AG08396 (cell line): ENCODE data around the gene TIPIN.
A peak's percentile ranks its signal among the peaks of the same experiment; 100 is the strongest.
"Not testable (repeated sequence)": the region's sequence is repeated elsewhere in the genome, so short reads cannot be mapped to it uniquely, and the experiment has no call there.

Source experiments
- DNase-seq: peaks from one replicate; pipeline ENCODE4 v3.0.0; 2012; ENCODE audit warnings: low spot score, mixed read lengths

TIPIN gene

DNA sequence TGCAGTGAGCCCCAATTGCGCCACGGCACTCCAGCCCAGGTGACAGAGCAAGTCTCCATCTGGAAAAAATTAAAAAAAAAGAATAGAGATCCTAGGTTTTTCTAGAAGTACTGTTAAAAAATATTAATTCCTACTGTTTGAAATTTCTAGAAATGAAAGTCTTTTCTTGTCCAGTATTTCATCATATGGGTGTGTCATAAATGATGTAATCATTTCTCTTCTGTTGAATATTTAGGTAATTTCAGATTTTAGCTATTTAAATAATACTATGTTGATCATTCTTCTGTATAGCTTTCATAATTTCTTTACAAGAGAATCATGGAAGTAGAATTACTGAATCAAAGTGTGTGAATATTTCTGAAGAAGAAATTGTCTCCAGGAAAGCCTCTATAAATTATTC, 24.9 kb upstream of the TIPIN start:
- not testable (repeated sequence) for DNase-seq

DNA sequence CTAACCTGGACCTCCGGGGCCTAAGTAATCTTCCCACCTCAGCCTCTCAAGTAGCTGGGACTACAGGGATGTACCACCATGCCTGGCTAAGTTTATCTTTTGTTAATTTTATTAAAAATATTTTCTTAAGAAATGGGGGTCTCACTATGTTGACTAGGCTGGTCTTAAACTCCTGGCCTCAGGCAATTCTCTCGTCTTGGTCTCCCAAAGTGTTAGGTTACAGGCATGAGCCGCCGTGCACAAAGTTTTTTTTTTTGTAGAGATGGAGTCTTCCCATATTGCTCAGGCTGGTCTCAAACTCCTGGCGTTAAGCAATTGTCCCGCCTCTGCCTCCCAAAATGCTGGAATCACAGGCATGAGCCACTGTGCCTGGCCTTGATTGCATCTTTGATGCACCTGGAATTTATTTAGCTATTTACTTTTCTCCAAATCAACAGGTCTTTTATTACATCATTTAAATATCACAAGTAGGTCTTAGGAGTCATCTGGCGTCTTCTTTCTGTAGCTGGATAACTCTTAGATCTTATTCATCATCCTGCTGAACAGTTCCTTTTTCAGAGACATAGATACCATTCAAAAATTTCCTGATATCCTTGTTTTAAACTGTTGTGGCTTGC, 22.4 kb upstream of the TIPIN start:
- no peak for DNase-seq

GRCh38 chr15:66374179-66374578, 17.7 kb upstream of the TIPIN start:
- no peak for DNase-seq

- peak; percentile 23 for DNase-seq
Measured at GRCh38 chr15:66369773-66370651, 13.5 kb upstream of the TIPIN start.

DNA sequence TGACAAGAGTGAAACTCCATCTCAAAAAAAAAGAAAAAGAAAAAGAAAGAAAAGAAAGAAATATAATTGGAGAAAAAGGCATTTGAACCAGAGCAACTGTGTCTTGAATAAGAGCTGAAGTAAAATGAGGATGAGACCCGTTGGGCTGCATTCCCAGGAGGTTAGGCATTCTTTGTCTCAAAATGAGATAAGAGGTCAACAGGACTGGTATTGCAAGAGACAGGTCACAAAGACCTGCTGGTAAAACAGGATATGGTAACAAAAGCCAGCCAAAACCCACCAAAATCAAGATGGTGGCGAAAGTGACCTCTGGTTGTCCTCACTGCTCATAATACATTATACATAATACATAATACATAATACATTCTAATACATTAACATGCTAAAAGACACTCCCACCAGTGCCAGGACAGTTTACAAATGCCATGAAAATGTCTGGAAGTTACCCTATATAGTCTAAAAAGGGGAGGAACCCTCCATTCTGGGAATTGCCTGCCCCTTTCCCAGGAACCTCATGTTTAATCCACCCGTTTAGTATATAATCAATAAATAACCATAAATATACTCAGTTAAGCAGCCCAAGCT, 8.6 kb upstream of the TIPIN start:
- DNase-seq, result no peak

- no peak for DNase-seq
Measured at GRCh38 chr15:66362776-66363175, 6.3 kb upstream of the TIPIN start.

DNA sequence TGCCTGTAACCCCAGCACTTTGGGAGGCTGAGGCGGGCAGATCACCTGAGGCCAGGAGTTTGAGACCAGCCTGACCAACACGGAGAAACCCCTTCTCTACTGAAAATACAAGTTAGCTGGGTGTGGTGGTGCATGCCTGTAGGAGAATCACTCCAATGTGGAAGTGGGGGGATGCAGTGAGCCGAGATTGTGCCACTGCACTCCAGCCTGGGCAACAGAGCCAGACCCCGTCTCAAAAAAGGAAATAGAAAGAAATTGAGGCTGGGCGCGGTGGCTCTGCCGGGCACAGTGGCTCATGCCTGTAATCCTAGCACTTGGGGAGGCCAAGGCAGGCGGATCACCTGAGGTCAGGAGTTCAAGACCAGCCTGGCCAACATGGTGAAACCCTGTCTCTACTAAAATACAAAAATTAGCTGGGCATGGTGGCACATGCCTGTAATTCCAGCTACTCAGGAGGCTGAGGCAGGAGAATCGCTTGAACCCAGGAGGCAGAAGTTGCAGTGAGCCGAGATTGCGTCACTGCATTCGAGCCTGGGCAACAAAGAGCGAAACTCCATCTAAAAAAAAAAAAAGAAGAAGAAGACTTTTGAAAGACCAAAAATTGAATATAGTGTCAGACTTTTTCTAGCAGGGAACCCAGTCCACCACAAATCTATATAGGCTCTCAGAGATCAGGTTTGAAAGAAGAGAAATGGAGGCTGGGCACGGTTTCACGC, 5.4 kb upstream of the TIPIN start:
- not testable (repeated sequence) for DNase-seq

DNA sequence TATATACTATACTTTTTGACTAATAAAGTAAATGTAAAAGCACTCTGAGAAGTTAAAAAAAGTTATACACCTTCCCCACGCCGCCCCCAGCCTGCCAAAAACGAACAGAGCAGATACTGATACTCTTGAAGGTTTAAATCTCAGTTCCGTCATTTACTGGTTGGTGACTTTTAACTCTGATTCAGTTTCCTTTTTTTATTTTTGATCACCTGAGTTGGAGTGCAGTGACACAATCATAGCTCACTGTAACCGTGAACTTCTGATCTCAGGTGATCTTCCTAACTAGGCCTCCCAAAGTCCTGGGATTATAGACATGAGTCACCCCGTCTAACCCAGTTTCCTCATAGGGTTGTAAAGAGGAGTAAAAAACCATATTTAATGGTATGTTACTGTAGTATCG, 3.3 kb upstream of the TIPIN start:
- DNase-seq, result no peak

DNA sequence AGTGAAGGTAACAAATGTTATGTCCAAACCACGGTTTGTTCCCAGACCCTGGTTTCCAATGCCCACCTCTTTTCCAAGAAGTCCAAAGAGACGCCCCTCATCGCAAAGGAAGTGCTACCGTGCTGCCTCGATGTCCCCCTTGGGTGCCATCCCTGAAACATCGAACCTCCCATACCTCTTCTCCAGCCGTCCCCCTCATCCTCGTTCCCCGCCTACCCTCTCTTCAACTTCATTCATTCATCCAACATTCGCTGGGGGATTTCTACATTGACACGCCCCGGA, 467 bp downstream of the TIPIN start:
- no peak for DNase-seq

- not testable (repeated sequence) for DNase-seq
Measured at GRCh38 chr15:66348530-66348929, 8.0 kb downstream of the TIPIN start.

GRCh38 chr15:66328771-66329170, 27.7 kb downstream of the TIPIN start:
- no peak for DNase-seq

- DNase-seq, result no peak
Measured at GRCh38 chr15:66327736-66328135, 28.7 kb downstream of the TIPIN start.

DNA sequence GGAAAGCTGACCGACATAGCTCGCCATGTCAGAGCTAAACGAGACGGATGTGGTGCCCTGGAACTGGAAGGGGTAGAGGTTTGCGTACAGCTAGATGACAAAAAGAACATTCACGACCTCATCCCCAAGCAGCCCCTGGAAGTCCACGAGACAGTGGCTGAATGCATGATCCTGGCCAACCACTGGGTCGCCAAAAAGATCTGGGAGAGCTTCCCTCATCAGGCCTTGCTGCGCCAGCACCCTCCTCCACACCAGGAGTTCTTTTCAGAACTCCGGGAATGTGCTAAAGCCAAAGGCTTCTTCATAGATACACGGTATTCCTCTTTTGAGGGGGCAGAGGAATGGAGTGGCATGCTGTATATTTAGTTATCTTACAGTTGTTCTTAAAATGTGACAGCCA, 30.4 kb downstream of the TIPIN start:
- DNase-seq, result no peak

DNA sequence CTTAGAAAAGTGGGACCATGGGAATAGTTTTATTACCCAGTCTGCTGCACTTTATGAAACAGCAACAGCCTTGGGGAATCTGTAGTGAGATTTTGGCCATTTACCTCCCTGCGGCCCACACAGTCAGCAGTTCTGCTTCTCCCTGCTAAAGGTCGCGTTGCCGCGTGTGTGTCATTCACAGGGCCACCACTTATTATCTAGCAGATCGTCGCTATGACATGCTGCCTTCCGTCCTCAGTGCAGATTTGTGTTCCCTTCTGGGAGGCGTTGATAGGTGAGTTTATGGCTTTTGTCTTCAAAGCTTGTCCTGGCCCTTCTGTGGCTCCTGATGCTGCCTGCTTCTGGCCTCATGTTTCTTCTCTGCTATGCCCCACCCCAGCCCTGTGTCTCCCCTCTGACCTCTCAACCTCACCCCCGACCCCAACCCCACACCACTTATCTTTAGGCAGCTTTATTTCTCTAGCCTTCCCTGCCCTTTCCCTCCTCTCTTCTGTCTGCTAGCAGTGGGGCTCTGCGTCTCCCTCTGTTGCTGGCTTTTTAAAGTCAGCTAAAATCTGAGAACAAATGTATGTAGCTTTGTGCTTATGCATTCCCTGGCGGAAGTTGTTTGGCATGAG, 33.1 kb downstream of the TIPIN start:
- DNase-seq, result no peak

- no peak for DNase-seq
Measured at GRCh38 chr15:66312144-66312543, 44.3 kb downstream of the TIPIN start.

DNA sequence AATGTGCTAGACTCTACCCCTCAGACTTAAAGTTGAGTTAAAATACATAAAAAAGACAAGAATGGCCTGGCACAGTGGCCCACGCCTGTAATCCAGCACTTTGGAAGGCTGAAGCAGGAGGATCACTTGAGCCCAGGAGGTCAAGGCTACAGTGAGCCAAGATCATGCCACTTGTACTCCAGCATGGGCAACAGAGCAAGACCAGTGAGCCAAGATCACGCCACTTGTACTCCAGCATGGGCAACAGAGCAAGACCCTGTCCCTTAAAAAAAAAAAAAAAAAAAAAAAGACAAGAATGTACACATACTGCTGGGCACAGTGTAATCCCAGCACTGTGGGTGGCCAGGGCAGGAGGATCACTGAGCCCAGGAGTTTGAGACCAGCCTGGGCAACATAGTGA, 45.7 kb downstream of the TIPIN start:
- no peak for DNase-seq

DNA sequence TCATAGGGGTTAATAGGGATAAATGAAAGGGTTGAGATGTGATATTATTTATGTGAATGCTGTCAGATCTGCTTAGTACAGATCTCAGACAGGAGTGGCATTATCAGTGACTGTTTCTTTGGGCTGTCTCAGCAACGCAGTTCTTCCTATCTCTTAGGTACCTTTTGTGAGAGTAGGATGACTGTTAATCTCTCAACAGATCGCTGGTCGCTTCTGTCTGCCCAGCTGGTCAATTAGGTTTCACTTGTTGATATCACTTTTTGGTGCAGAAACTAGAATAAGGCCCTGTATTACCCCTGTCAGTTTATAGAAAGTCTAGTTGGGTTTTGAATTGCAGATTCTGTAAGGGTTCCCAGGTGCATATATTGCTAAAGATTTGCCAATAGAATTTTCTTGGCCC, 46.7 kb downstream of the TIPIN start:
- no peak for DNase-seq

DNA sequence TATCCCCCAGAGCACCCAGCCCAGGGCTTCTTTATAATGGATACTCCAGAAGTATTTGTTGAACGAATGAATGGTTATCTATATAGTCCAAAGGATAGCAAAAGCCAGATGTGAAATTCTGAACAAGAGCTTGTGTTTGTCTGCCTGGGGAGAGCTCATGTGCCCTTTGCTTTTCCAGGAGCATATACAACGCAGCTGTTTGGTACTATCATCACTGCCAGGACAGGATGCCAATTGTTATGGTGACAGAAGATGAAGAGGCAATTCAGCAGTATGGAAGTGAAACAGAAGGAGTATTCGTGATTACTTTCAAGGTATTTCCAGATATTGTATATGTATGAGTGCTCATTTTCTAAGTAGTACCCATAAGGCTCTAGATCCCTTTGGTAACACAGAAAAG, 48.0 kb downstream of the TIPIN start:
- DNase-seq, result no peak

GRCh38 chr15:66306381-66306780, 50.1 kb downstream of the TIPIN start:
- no peak for DNase-seq

GRCh38 chr15:66304425-66304824, 52.1 kb downstream of the TIPIN start:
- DNase-seq, result not testable (repeated sequence)

- no peak for DNase-seq
Measured at GRCh38 chr15:66302489-66303278, 53.8 kb downstream of the TIPIN start.
